H1 (cell line): ENCODE results near the gene ABCA2. TPM values are rescaled to one million over a fixed set of nuclear protein-coding genes. Genes with fewer than 3 reads are reported as not detected.

Experiments
- CTCF ChIA-PET: fragments of 300-600 bp; sonication (Branson Sonifier 250); formaldehyde crosslinking; loops from one replicate; lab custom pipeline; 2021; ENCODE audit not compliant: partially characterized antibody; lab: Charles Lee
- POLR2A ChIA-PET: fragments of 300-600 bp; sonication (Branson Sonifier 250); formaldehyde crosslinking; loops from one replicate; lab custom pipeline; 2021; ENCODE audit warnings: inconsistent platforms; ENCODE audit not compliant: partially characterized antibody; lab: Charles Lee
- DNase-seq, 2 experiments: peaks; one replicate each; pipeline versions ENCODE4 v3.0.0 to v3.0.0-alpha.2; 2010 to 2022; ENCODE audit warnings: low spot score in 2 of 2, low read depth in 1 of 2, mixed read lengths in 1 of 2
- FAIRE-seq: peaks from 2 replicates; lab custom pipeline; 2011; peaks lifted over from hg19 to GRCh38; lab: Jason Lieb, UNC
- H2AFZ ChIP-seq: 2 replicates; pipeline ENCODE4 v1.8.1; 2012; ENCODE audit warnings: low read length, inconsistent platforms
- H2AK5ac ChIP-seq: 2 replicates; pipeline ENCODE4 v1.6.1; 2013; ENCODE audit warnings: low read depth, low read length
- H2BK120ac ChIP-seq: replicated peaks from 2 replicates; pipeline ENCODE3; 2013; ENCODE audit warnings: low read depth, low read length, inconsistent platforms
- H2BK12ac ChIP-seq: 2 replicates; pipeline ENCODE4 v1.6.1; 2013; ENCODE audit warnings: low read depth, low read length
- H2BK15ac ChIP-seq: 2 replicates; pipeline ENCODE4 v1.6.1; 2013; ENCODE audit warnings: low read length
- H2BK20ac ChIP-seq: 2 replicates; pipeline ENCODE4 v1.6.1; 2013; ENCODE audit warnings: low read length
- H2BK5ac ChIP-seq: 2 replicates; pipeline ENCODE4 v1.6.1; 2013; ENCODE audit warnings: low read depth, low read length
- H3K14ac ChIP-seq: 2 replicates; pipeline ENCODE4 v1.6.1; 2013; ENCODE audit warnings: inconsistent platforms; ENCODE audit not compliant: insufficient read length
- H3K18ac ChIP-seq: 2 replicates; pipeline ENCODE4 v1.6.1; 2013; ENCODE audit warnings: low read length; ENCODE audit errors: extremely low read depth
- H3K23ac ChIP-seq: 2 replicates; pipeline ENCODE4 v1.6.1; 2013; ENCODE audit warnings: inconsistent platforms; ENCODE audit not compliant: insufficient read length
- H3K23me2 ChIP-seq: 2 replicates; pipeline ENCODE4 v1.6.1; 2013; ENCODE audit warnings: low read depth, low read length
- H3K27ac ChIP-seq: 2 replicates; pipeline ENCODE4 v1.6.1; 2011; ENCODE audit warnings: low read depth, low read length, inconsistent platforms
- H3K27me3 ChIP-seq, 4 experiments: replicated peaks in 1 of 4; 1 replicate in 1 of 4; 2 replicates in 3 of 4; pipeline versions ENCODE4 v1.6.1 to v1.8.1; 2011 to 2013; ENCODE audit warnings: low read length in 3 of 4, mild to moderate bottlenecking in 3 of 4, inconsistent platforms in 2 of 4, mixed read lengths in 2 of 4, moderate library complexity in 1 of 4; ENCODE audit not compliant: control insufficient read depth in 3 of 4, insufficient read depth in 3 of 4; ENCODE audit errors: extremely low read depth in 1 of 4
- H3K36me3 ChIP-seq, 4 experiments: 2 replicates each; pipeline versions ENCODE4 v1.6.1 to v1.8.1; 2011 to 2013; ENCODE audit warnings: mild to moderate bottlenecking in 4 of 4, low read length in 3 of 4, moderate library complexity in 2 of 4, control low read depth in 1 of 4, inconsistent platforms in 1 of 4; ENCODE audit not compliant: insufficient read depth in 4 of 4, control insufficient read depth in 2 of 4
- H3K4ac ChIP-seq: replicated peaks from 2 replicates; pipeline ENCODE3; 2013; ENCODE audit warnings: low read length, low read depth, mixed read lengths, inconsistent platforms; ENCODE audit not compliant: insufficient read length
- H3K4me1 ChIP-seq, 4 experiments: replicated peaks in 1 of 4; 1 replicate in 1 of 4; 2 replicates in 3 of 4; pipeline versions ENCODE4 v1.6.1 to v1.8.1; 2011 to 2013; ENCODE audit warnings: low read length in 3 of 4, inconsistent platforms in 2 of 4, mixed read lengths in 1 of 4; ENCODE audit not compliant: insufficient read depth in 4 of 4, control insufficient read depth in 3 of 4
- H3K4me2 ChIP-seq, 2 experiments: 2 replicates each; pipeline versions ENCODE4 v1.6.1 to v1.8.1; 2011 to 2013; ENCODE audit warnings: low read depth in 2 of 2, low read length in 2 of 2, control low read depth in 1 of 2, inconsistent platforms in 1 of 2, mild to moderate bottlenecking in 1 of 2; ENCODE audit not compliant: insufficient read depth in 1 of 2
- H3K4me3 ChIP-seq, 4 experiments: fragments of 200-600, 300-600 bp in 1 of 4; sonication (generic), shearing (Covaris generic), sonication (Bioruptor Twin) in 1 of 4; 2 replicates each; pipeline versions ENCODE4 v1.5.1 to v1.8.1; 2011 to 2016; ENCODE audit warnings: low read length in 4 of 4, low read depth in 3 of 4, control low read depth in 2 of 4, inconsistent platforms in 2 of 4, mild to moderate bottlenecking in 2 of 4, mixed read lengths in 1 of 4, moderate library complexity in 1 of 4; ENCODE audit not compliant: insufficient read depth in 2 of 4; ENCODE audit errors: extremely low read depth in 1 of 4
- H3K56ac ChIP-seq: replicated peaks from 2 replicates; pipeline ENCODE3; 2013; ENCODE audit warnings: low read depth, mild to moderate bottlenecking, mixed read lengths, low read length, inconsistent platforms; ENCODE audit not compliant: insufficient read length
- H3K79me1 ChIP-seq: 2 replicates; pipeline ENCODE4 v1.6.1; 2013; ENCODE audit warnings: low read depth, low read length, control low read depth
- H3K79me2 ChIP-seq, 2 experiments: 2 replicates each; pipeline versions ENCODE4 v1.6.1 to v1.8.1; 2012 to 2013; ENCODE audit warnings: low read length in 2 of 2, mild to moderate bottlenecking in 2 of 2, inconsistent platforms in 1 of 2; ENCODE audit not compliant: insufficient read depth in 2 of 2, control insufficient read depth in 1 of 2
- H3K9ac ChIP-seq, 4 experiments: replicated peaks in 1 of 4; 1 replicate in 1 of 4; 2 replicates in 3 of 4; pipeline versions ENCODE4 v1.6.1 to v1.8.1; 2011 to 2013; ENCODE audit warnings: low read depth in 3 of 4, low read length in 3 of 4, control low read depth in 2 of 4, mild to moderate bottlenecking in 2 of 4, moderate library complexity in 2 of 4, inconsistent platforms in 1 of 4; ENCODE audit errors: extremely low read depth in 1 of 4
- H3K9me3 ChIP-seq, 2 experiments: 2 replicates each; pipeline versions ENCODE4 v1.6.1 to v1.8.1; 2012 to 2013; ENCODE audit warnings: mild to moderate bottlenecking in 2 of 2, moderate library complexity in 2 of 2, control low read depth in 1 of 2, inconsistent platforms in 1 of 2, low read depth in 1 of 2, low read length in 1 of 2, mixed read lengths in 1 of 2; ENCODE audit not compliant: insufficient read depth in 2 of 2
- H4K20me1 ChIP-seq, 2 experiments: replicated peaks in 1 of 2; 2 replicates each; pipeline versions ENCODE3 to v1.8.1; 2011 to 2013; ENCODE audit warnings: inconsistent platforms in 2 of 2, low read length in 2 of 2, mild to moderate bottlenecking in 1 of 2; ENCODE audit not compliant: insufficient read depth in 2 of 2, control insufficient read depth in 1 of 2
- H4K5ac ChIP-seq: 2 replicates; pipeline ENCODE4 v1.6.1; 2013; ENCODE audit warnings: low read length, low read depth, mixed read lengths, inconsistent platforms; ENCODE audit not compliant: insufficient read length
- H4K8ac ChIP-seq: 2 replicates; pipeline ENCODE4 v1.8.0; 2013; ENCODE audit warnings: mild to moderate bottlenecking, moderate library complexity, low read length, inconsistent platforms; ENCODE audit not compliant: insufficient read depth; ENCODE audit errors: extremely low read depth
- H4K91ac ChIP-seq: replicated peaks from 2 replicates; pipeline ENCODE3; 2013; ENCODE audit warnings: low read length, mixed read lengths, inconsistent platforms; ENCODE audit not compliant: insufficient read length
- BACH1 ChIP-seq: IDR thresholded peaks from 2 replicates; pipeline ENCODE4 v1.6.1; 2012; ENCODE audit warnings: low read length, improper control_type of control experiment
- CBX8 ChIP-seq: fragments of 300-800, 300-1000 bp; sonication (generic); IDR thresholded peaks from 2 replicates; pipeline ENCODE4 v1.7.1; 2016; ENCODE audit warnings: low read depth, low read length, borderline replicate concordance
- CTBP2 ChIP-seq: IDR thresholded peaks from 2 replicates; pipeline ENCODE4 v1.7.0; 2011; ENCODE audit warnings: borderline replicate concordance, mild to moderate bottlenecking, moderate library complexity, mixed read lengths, low read length; ENCODE audit not compliant: insufficient read depth, insufficient read length
- EP300 ChIP-seq, 2 experiments: IDR thresholded peaks; 1 replicate in 1 of 2; 2 replicates in 1 of 2; pipeline ENCODE4 v1.6.1; 2011 to 2012; ENCODE audit warnings: low read depth in 2 of 2, low read length in 2 of 2, mild to moderate bottlenecking in 2 of 2, borderline replicate concordance in 1 of 2, inconsistent platforms in 1 of 2, moderate library complexity in 1 of 2
- GABPA ChIP-seq: IDR thresholded peaks from 2 replicates; pipeline ENCODE4 v1.6.1; 2011; ENCODE audit warnings: mild to moderate bottlenecking, low read length, moderate library complexity, borderline replicate concordance; ENCODE audit not compliant: insufficient read depth
- HDAC2 ChIP-seq, 2 experiments: fragments of 300-600 bp in 1 of 2; sonication (generic) in 1 of 2; IDR thresholded peaks; 2 replicates each; pipeline ENCODE4 v1.6.1; 2011 to 2012; ENCODE audit warnings: low read depth in 2 of 2, low read length in 2 of 2, mild to moderate bottlenecking in 2 of 2, moderate library complexity in 2 of 2, borderline replicate concordance in 1 of 2, inconsistent platforms in 1 of 2
- RAD21 ChIP-seq, 2 experiments: IDR thresholded peaks in 1 of 2; conservative IDR thresholded peaks in 1 of 2; 2 replicates each; pipeline ENCODE4 v1.6.1; 2011; ENCODE audit warnings: low read depth in 2 of 2, low read length in 2 of 2, improper control_type of control experiment in 1 of 2, inconsistent platforms in 1 of 2, mild to moderate bottlenecking in 1 of 2, moderate library complexity in 1 of 2
- RXRA ChIP-seq: IDR thresholded peaks from 2 replicates; pipeline ENCODE4 v1.6.1; 2011; ENCODE audit warnings: low read depth, mild to moderate bottlenecking, low read length, moderate library complexity; ENCODE audit not compliant: insufficient read depth
- SRF ChIP-seq: IDR thresholded peaks from 2 replicates; pipeline ENCODE4 v1.6.1; 2011; ENCODE audit warnings: mild to moderate bottlenecking, low read depth, low read length, moderate library complexity
- TEAD4 ChIP-seq: IDR thresholded peaks from 2 replicates; pipeline ENCODE4 v1.6.1; 2012; ENCODE audit warnings: low read depth, low read length, inconsistent platforms, mixed read lengths
- USF2 ChIP-seq: IDR thresholded peaks from 2 replicates; pipeline ENCODE4 v1.6.1; 2011; ENCODE audit warnings: low read length, improper control_type of control experiment
- WGBS, 2 experiments: shearing (Covaris generic) in 1 of 2; methylation state at CpG; one replicate each; pipeline versions ENCODE4 v1.1.6 to v1.1.7; 2013 to 2015; ENCODE audit warnings: low lambda C conversion rate in 2 of 2, mixed read lengths in 2 of 2, inconsistent platforms in 1 of 2, low coverage in 1 of 2, missing lambda C conversion rate in 1 of 2; ENCODE audit not compliant: insufficient replicate concordance in 2 of 2, insufficient coverage in 1 of 2, insufficient read length in 1 of 2; ENCODE audit errors: extremely low coverage in 1 of 2, missing lambda C conversion rate in 1 of 2; 5-methylcytosine and 5-hydroxymethylcytosine counted together
- polyA plus RNA-seq, 7 experiments: library from polyadenylated mRNA; depleted of rRNA in 3 of 7; stranded (reverse) in 5 of 7; unstranded in 2 of 7; fragments of >200 nt in 5 of 7; fragments of 200-250 nt in 2 of 7; gene quantifications; 1 replicate in 5 of 7; 2 replicates in 1 of 7; 4 replicates in 1 of 7; pipeline versions ENCODE4 v1.2.1 to v1.2.3, GENCODE V29; 2011 to 2013; ENCODE audit warnings: missing spikeins in 2 of 7, mixed read lengths in 2 of 7
- total RNA-seq: library from RNA; stranded (reverse); fragmentation: NEBNext Ultra II Directional; extraction: Animal tissue kit (Norgen Biotek cat#: 25700); gene quantifications from 2 replicates; pipeline ENCODE4 v1.2.1, GENCODE V29; 2021

The ABCA2 gene
- total and polyA plus RNA-seq, 2 of the 8 experiments (the other 6 are each of a cell fraction or from before 2014, with no cell fraction given), result 12.5 to 14.3 TPM

GRCh38 chr9:137023583-137023991 is 4.5 kb downstream of the ABCA2 start:
- TF ChIP-seq SRF, result no peak
- no peak for TF ChIP-seq CBX8
- no peak for TF ChIP-seq USF2
- no peak for TF ChIP-seq HDAC2 (IDR thresholded peaks at IDR 0.05; ENCODE audit: borderline replicate concordance in 1 of 2, low read depth in 2 of 2, low read length in 2 of 2)
- no peak for TF ChIP-seq GABPA
- TF ChIP-seq CTBP2, result no peak
- TF ChIP-seq TEAD4, result no peak
- TF ChIP-seq BACH1, result no peak
- TF ChIP-seq RXRA, result no peak
- TF ChIP-seq EP300 (IDR thresholded peaks at IDR 0.05; ENCODE audit: borderline replicate concordance in 1 of 2, low read depth in 2 of 2, low read length in 2 of 2), result no peak
- no peak for TF ChIP-seq RAD21 (IDR thresholded peaks at IDR 0.05 in 1 of 2, conservative IDR thresholded peaks at IDR 0.05 in 1 of 2; ENCODE audit: low read depth in 2 of 2, low read length in 2 of 2)
- H3K18ac ChIP-seq, result no peak overlapping the region
- no peak for DNase-seq
- H3K23me2 ChIP-seq, result peaks cover 3% of the 10 kb centered on the region; the same call in 1 of the 2 replicates
- H2BK20ac ChIP-seq, result no peak overlapping the region
- H3K4ac ChIP-seq, result no peak overlapping the region
- H2BK120ac ChIP-seq, result no peak overlapping the region
- no peak overlapping the region for H4K5ac ChIP-seq
- H3K27me3 ChIP-seq, result peaks cover 1 to 18% (median 12%) of the 10 kb centered on the region in 4 experiments; a peak in 6 of 7 replicates
- H4K20me1 ChIP-seq, result peaks cover 0 to 8% of the 10 kb centered on the region in 2 experiments
- H3K9ac ChIP-seq, result no peak overlapping the region
- no peak overlapping the region for H2BK12ac ChIP-seq
- H3K4me2 ChIP-seq, result no peak overlapping the region
- peaks cover 0 to 9% (median 6%) of the 10 kb centered on the region in 4 experiments; a peak in 5 of 7 replicates for H3K4me1 ChIP-seq
- ChIA-PET POLR2A (interaction anchor here (0.5 kb wide), 1 partner anchor 58 kb away, joined by 3 read pairs; no protein-coding TSS in a partner anchor), CTCF (interaction anchor here (0.8 to 4.7 kb wide), 4 partner anchors 12 to 76 kb away, joined by 4 to 21 read pairs (median 6); partner anchors contain the start of gene PTGDS)
- no peak overlapping the region for H3K23ac ChIP-seq
- no peaks in the 10 kb centered on the region for H3K36me3 ChIP-seq
- FAIRE-seq, result no peak
- 0 out of 2 replicates have a peak overlapping the region, but pooled peaks have one; percentile 5 for H2BK5ac ChIP-seq
- H3K4me3 ChIP-seq, result no peak overlapping the region
- no peaks in the 10 kb centered on the region for H3K79me1 ChIP-seq
- H3K79me2 ChIP-seq, result no peaks in the 10 kb centered on the region
- H2AFZ ChIP-seq, result no peak overlapping the region
- H4K8ac ChIP-seq, result no peak overlapping the region
- no peak overlapping the region for H2BK15ac ChIP-seq
- WGBS, 2 experiments, result 90% methylated on average over 15 of the region's 15 CpGs; no CpG with 5 or more reads in 1 of the 2 experiments
- no peak overlapping the region for H3K27ac ChIP-seq
- H4K91ac ChIP-seq, result no peak overlapping the region
- H2AK5ac ChIP-seq, result no peak overlapping the region
- H3K9me3 ChIP-seq, result no peaks in the 10 kb centered on the region
- no peak overlapping the region for H3K14ac ChIP-seq
- H3K56ac ChIP-seq, result no peak overlapping the region
